AG09319 (cell line): Measurements from ENCODE around the gene MOB2.

ENCODE experiments used
- DNase-seq: peaks from one replicate; pipeline ENCODE4 v3.0.0-alpha.2; 2010; ENCODE audit warnings: low read depth; ENCODE audit errors: extremely low read depth
- TF ChIP-seq, protein P1 (sequence below): IDR thresholded peaks from 2 replicates; pipeline ENCODE4 v1.5.1; 2011; ENCODE audit warnings: low read depth, mild to moderate bottlenecking, inconsistent platforms, low read length, moderate library complexity

The MOB2 gene

DNA sequence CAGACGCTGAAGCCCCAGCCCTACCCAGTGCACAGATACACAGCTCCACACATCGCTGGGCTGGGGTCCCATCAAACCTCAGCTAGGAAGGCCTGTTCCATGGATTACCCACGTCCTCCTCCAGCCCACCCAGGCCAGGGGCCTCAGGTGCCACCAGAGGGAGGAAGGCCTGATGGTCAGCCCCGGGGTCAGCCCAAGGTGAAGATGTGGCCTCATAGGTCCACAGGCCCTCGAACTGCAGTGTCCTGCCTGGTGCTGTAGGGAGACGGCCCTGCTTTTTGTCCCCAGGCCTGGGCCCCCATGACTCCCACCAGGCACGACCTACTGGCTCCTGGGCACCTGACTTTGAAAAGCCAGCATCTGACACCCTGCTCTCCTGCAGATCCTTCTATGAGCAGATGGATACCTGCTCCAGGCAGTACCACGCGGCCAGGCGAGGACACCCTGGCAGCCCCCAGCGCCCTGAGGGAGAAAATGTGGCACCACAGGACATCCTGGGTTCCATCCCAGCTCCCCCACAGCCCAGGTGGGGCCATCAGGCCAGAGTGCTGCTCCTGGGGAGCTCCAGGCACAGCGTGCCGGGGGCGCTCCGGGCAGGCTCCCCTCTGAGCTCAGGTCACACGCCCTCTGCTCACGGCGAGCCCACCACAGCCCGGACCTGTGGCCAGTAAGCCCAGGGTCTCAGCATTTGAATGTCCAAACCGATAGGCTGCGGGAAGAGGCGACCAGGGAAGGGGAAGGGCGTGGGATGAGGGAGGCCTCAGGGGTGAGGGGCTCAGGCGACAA is 15.8 kb upstream of the MOB2 start:
- DNase-seq: no peak
- TF ChIP-seq, protein P1, sequence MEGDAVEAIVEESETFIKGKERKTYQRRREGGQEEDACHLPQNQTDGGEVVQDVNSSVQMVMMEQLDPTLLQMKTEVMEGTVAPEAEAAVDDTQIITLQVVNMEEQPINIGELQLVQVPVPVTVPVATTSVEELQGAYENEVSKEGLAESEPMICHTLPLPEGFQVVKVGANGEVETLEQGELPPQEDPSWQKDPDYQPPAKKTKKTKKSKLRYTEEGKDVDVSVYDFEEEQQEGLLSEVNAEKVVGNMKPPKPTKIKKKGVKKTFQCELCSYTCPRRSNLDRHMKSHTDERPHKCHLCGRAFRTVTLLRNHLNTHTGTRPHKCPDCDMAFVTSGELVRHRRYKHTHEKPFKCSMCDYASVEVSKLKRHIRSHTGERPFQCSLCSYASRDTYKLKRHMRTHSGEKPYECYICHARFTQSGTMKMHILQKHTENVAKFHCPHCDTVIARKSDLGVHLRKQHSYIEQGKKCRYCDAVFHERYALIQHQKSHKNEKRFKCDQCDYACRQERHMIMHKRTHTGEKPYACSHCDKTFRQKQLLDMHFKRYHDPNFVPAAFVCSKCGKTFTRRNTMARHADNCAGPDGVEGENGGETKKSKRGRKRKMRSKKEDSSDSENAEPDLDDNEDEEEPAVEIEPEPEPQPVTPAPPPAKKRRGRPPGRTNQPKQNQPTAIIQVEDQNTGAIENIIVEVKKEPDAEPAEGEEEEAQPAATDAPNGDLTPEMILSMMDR: no peak

DNA sequence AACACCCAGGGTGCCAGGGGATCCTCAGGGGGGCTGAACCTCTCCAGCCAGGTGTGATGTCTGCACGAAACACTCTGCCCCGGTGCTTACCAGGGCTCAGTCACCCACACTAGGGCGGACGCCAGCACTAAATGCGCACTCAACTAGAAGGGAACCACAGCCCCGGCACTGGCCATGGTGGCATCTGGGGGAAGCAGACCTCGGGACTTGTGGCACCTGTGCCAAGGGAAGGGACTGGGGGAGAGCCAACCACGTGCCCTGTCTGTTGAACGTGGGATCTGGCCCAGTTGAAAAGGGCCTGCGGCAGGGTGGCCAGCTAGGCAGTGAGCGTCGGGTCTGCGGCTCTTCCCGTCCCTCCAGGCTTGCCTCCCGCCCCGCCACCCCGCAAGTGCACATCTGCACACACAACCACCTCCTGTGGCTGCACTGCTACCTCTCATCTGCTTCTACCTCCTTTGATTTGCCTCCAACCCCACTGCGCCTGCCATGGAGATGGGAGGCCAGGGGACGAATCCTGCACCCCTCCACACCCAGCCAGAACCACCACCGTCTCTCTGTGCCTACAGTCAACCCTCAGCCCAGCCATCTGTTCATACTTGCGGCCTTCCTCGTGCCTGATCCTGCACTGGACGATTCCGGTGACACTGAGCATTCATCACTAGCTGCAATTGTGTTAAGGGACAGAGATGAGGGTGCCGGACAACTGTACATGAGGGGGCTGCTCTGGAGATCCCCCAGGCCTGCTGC is 15.0 kb upstream of the MOB2 start:
- no peak for DNase-seq
- TF ChIP-seq, protein P1: no peak

DNA sequence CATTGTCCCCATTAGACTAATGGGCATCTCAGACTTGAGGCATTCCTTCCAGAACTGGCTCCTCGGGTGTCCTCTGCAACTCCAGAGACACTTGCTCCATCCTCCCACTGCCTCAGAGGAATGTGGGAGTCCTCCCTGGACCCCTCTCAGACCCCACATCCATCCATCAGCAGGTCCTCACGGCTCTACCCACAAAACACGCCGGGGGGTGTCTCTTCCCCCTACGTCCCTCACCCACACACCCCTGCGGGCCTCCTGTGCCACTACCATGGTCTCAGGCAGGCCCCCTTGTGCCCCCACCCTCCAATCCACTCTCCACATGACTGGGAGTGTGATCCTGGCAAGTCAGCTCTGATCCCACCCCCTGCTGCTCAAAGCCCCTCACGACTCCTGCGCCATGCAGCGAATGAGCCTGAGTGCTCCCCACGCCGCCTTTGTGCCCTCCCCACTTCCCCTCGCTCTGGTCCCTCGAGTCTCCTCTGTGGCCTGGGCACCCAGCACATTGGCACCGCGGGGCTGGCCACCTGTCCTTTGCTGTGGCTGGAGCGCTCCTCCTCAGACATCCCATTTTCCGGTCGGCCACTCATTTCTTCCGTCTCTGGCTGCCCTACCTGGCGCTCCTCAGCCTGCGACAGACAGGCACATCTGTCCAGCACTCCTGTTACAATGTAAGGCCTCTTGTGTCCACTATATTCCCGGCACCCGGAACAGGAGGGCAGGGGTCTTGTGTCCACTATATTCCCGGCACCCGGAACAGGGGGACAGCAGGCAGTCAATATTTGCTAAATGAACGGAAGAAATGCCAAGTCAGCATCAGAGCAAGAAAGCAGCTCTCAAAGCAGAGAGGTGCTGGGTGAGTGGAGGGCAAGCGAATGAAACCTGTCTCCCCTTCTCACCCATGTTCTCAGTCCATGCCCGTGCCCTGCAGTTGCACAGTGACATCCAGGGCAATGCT is 14.2 kb upstream of the MOB2 start:
- TF ChIP-seq, protein P1: no peak

DNA sequence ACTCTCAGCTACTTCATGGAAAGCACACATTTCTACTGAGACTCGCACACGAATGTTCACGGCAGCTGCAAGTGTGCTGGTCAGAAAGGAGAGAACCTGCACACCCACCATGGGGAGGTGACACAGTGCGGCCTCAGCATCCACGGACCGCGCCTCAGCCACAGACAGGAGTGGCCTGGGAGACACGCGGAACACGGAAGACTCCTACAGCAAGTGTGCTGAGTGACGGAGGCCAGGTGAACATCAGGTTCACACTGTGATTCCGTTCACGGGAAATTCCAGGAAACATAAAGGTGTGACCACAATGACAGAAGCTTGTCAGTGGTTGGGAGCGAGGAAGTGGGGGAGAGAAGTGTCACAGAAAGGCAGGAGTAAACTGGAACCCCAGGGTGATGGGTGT is 13.3 kb upstream of the MOB2 start:
- TF ChIP-seq, protein P1: no peak
- no peak for DNase-seq

More for the DNA sequence above, 14.2 kb upstream of the MOB2 start:
- DNase-seq: no peak

DNA sequence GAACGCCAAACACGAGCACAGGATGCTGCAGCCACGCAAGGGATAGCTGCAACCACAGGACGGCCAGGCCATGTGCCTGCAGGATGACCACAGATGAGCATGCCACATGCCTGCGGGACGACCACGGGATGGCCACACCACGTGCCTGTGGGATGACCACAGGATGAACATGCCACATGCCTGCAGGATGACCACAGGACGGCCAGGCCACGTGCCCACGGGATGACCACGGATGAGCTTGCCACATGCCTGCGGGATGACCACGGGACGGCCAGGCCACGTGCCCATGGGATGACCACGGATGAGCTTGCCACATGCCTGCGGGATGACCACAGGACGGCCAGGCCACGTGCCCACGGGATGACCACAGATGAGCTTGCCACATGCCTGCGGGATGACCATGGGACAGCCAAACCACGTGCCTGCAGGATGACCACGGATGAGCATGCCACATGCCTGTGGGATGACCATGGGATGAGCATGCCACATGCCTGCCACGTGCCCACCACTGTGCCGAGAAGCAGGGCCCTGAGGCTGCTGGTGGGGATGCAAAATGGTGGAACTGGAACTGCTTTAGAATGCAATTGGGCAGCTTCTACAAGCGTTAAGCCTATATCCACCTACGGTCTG is 12.8 kb upstream of the MOB2 start:
- TF ChIP-seq, protein P1: no peak
- no peak for DNase-seq

DNA sequence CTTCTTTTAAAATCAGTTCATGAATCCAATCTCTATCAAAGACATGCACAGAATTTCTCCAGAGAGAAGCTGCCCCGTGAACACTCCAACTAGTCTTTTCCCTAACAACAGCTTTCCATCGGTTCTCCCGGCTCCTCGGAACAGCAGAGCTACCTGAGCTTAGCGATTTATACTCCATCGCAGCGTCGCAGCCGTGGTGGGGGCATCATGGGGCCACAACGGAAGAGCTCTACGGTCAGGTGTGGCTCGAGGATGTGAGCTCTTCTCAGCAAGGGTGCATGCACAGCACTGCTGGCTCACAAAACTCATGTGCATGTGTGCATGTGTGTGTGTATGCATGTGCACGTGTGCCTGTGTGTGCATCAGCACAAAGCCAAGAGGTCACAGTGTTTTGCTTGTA is 11.7 kb upstream of the MOB2 start:
- DNase-seq: no peak
- TF ChIP-seq, protein P1: no peak
